ENCODE measurements around the gene MCM9.

DNA sequence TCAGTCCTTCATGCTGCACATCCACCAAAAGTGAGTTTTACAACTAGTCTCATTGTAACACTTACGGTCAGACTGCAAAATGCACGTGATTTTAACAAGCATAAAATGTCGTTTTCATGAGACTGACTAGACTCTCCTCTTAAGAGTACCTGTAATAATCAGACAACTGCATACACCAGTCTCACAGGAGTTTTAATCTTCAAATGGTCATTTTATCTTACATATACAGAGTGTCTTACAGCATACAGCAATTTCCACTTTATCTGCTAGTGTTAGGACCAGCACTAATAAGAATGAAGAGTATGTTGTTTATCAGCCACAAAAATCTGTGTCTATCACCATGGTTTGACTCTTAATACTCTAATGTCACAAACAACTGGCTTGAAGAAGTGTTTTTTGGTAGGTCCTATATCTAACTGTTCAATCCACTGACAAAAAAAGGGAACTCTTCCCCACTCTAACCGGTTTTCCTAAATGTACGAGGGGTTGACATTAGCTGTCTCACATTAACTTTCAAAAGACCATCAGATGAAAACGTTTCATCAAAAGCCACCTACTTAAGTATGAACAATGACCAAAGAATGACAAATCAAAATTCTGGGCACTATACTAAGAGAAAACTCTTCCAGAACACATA is 42.5 kb downstream of the MCM9 start:
- TF ChIP-seq, protein P1, sequence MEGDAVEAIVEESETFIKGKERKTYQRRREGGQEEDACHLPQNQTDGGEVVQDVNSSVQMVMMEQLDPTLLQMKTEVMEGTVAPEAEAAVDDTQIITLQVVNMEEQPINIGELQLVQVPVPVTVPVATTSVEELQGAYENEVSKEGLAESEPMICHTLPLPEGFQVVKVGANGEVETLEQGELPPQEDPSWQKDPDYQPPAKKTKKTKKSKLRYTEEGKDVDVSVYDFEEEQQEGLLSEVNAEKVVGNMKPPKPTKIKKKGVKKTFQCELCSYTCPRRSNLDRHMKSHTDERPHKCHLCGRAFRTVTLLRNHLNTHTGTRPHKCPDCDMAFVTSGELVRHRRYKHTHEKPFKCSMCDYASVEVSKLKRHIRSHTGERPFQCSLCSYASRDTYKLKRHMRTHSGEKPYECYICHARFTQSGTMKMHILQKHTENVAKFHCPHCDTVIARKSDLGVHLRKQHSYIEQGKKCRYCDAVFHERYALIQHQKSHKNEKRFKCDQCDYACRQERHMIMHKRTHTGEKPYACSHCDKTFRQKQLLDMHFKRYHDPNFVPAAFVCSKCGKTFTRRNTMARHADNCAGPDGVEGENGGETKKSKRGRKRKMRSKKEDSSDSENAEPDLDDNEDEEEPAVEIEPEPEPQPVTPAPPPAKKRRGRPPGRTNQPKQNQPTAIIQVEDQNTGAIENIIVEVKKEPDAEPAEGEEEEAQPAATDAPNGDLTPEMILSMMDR (IDR thresholded peaks at IDR 0.05; ENCODE audit: low read depth, low read length): no peak
- TF ChIP-seq EZH2phosphoT487 (IDR thresholded peaks at IDR 0.05; ENCODE audit: low read depth): no peak
